ENCODE results near the gene CBARP.

Gene CBARP

GRCh38 chr19:1258707-1259205 is 21.0 kb upstream of the CBARP start:
- no peaks in the 10 kb centered on the region for H3K36me3 ChIP-seq (ENCODE audit: low read length)
- peaks cover under 1% of the 10 kb centered on the region; the same call in 1 of the 2 replicates for H3K79me2 ChIP-seq (ENCODE audit: insufficient read depth, low read length)
- no peaks in the 10 kb centered on the region for H3K9me2 ChIP-seq (replicated peaks; ENCODE audit: insufficient read depth, low read length)
- no peaks in the 10 kb centered on the region for H3K27me3 ChIP-seq (ENCODE audit: low read length)
- peaks cover 49% of the 10 kb centered on the region for H3F3A ChIP-seq (ENCODE audit: insufficient read depth)
- H3K9me3 ChIP-seq (ENCODE audit: insufficient read depth, low read length): no peaks in the 10 kb centered on the region
- peak overlapping the region; percentile 70 for H3K4me2 ChIP-seq (ENCODE audit: low read depth, low read length, poor library complexity, severe bottlenecking)
- peak overlapping the region; percentile 56 for H3K9ac ChIP-seq (ENCODE audit: low read length)
- no peaks in the 10 kb centered on the region for H4K20me1 ChIP-seq (ENCODE audit: low read depth, low read length)
- H3K27ac ChIP-seq (ENCODE audit: low read depth, low read length): peak overlapping the region; percentile 91
- H3K4me3 ChIP-seq (ENCODE audit: insufficient read depth, low read length, poor library complexity, severe bottlenecking): peak overlapping the region; percentile 32
- no peak for TF ChIP-seq EZH2phosphoT487 (conservative IDR thresholded peaks at IDR 0.05; ENCODE audit: low read length)
- no peak for TF ChIP-seq CTCF (IDR thresholded peaks at IDR 0.05; ENCODE audit: insufficient read depth, low read length, poor library complexity, severe bottlenecking)
- H2AFZ ChIP-seq (ENCODE audit: low read depth, low read length, severe bottlenecking): peak overlapping the region; percentile 8

GRCh38 chr19:1258163-1258492 is 20.3 kb upstream of the CBARP start:
- H2AFZ ChIP-seq (ENCODE audit: low read depth, low read length, severe bottlenecking): no peak overlapping the region
- peaks cover 7% of the 10 kb centered on the region; the same call in 1 of the 2 replicates for H3K79me2 ChIP-seq (ENCODE audit: insufficient read depth, low read length)
- H3K9ac ChIP-seq (ENCODE audit: low read length): no peak overlapping the region
- H3F3A ChIP-seq (ENCODE audit: insufficient read depth): peaks cover 45% of the 10 kb centered on the region
- TF ChIP-seq EZH2phosphoT487 (conservative IDR thresholded peaks at IDR 0.05; ENCODE audit: low read length): no peak
- TF ChIP-seq CTCF (IDR thresholded peaks at IDR 0.05; ENCODE audit: insufficient read depth, low read length, poor library complexity, severe bottlenecking): no peak
- no peaks in the 10 kb centered on the region for H3K27me3 ChIP-seq (ENCODE audit: low read length)
- no peaks in the 10 kb centered on the region for H3K9me3 ChIP-seq (ENCODE audit: insufficient read depth, low read length)
- no peaks in the 10 kb centered on the region for H3K9me2 ChIP-seq (replicated peaks; ENCODE audit: insufficient read depth, low read length)
- no peaks in the 10 kb centered on the region for H4K20me1 ChIP-seq (ENCODE audit: low read depth, low read length)
- no peaks in the 10 kb centered on the region for H3K36me3 ChIP-seq (ENCODE audit: low read length)
- H3K4me2 ChIP-seq (ENCODE audit: low read depth, low read length, poor library complexity, severe bottlenecking): peak overlapping the region; percentile 70
- H3K27ac ChIP-seq (ENCODE audit: low read depth, low read length): peak overlapping the region; percentile 91
- H3K4me3 ChIP-seq (ENCODE audit: insufficient read depth, low read length, poor library complexity, severe bottlenecking): no peak overlapping the region

GRCh38 chr19:1257475-1258162 is 19.8 kb upstream of the CBARP start:
- no peaks in the 10 kb centered on the region for H3K9me2 ChIP-seq (replicated peaks; ENCODE audit: insufficient read depth, low read length)
- no peak overlapping the region for H3K9ac ChIP-seq (ENCODE audit: low read length)
- no peak overlapping the region for H3K4me3 ChIP-seq (ENCODE audit: insufficient read depth, low read length, poor library complexity, severe bottlenecking)
- no peak overlapping the region for H2AFZ ChIP-seq (ENCODE audit: low read depth, low read length, severe bottlenecking)
- H3K9me3 ChIP-seq (ENCODE audit: insufficient read depth, low read length): no peaks in the 10 kb centered on the region
- peak overlapping the region; percentile 91 for H3K27ac ChIP-seq (ENCODE audit: low read depth, low read length)
- H3K27me3 ChIP-seq (ENCODE audit: low read length): no peaks in the 10 kb centered on the region
- H4K20me1 ChIP-seq (ENCODE audit: low read depth, low read length): no peaks in the 10 kb centered on the region
- H3K36me3 ChIP-seq (ENCODE audit: low read length): no peaks in the 10 kb centered on the region
- H3K4me2 ChIP-seq (ENCODE audit: low read depth, low read length, poor library complexity, severe bottlenecking): peak overlapping the region; percentile 70
- peaks cover 40% of the 10 kb centered on the region for H3F3A ChIP-seq (ENCODE audit: insufficient read depth)
- peaks cover 9% of the 10 kb centered on the region; the same call in 1 of the 2 replicates for H3K79me2 ChIP-seq (ENCODE audit: insufficient read depth, low read length)
- no peak for TF ChIP-seq EZH2phosphoT487 (conservative IDR thresholded peaks at IDR 0.05; ENCODE audit: low read length)

All from SU-DHL-6 (cell line).